Measurements from ENCODE around the gene OR8D1.

OR8D1 gene

GRCh38 chr11:124313131-124313530, 618 bp downstream of the OR8D1 start:
- TF ChIP-seq CTCF (IDR thresholded peaks at IDR 0.05; ENCODE audit: low read depth, low read length) (no peak), EZH2phosphoT487 (IDR thresholded peaks at IDR 0.05; ENCODE audit: low read depth) (no peak)
- H3K27ac ChIP-seq (ENCODE audit: low read length) = no peak overlapping the region
- no peak overlapping the region for H3K4me2 ChIP-seq (ENCODE audit: low read length)
- H4K20me1 ChIP-seq (ENCODE audit: insufficient read depth, low read length) = no peaks in the 10 kb centered on the region
- peaks cover 6% of the 10 kb centered on the region for H3K4me1 ChIP-seq (ENCODE audit: low read length)
- H3K79me2 ChIP-seq (ENCODE audit: low read length) = no peaks in the 10 kb centered on the region
- H3K27me3 ChIP-seq (ENCODE audit: low read depth, low read length) = peaks cover 22% of the 10 kb centered on the region
- H3K4me3 ChIP-seq (ENCODE audit: low read length) = no peak overlapping the region
- H3K9me3 ChIP-seq (ENCODE audit: insufficient read depth, low read length) = no peaks in the 10 kb centered on the region
- H3K36me3 ChIP-seq (replicated peaks; ENCODE audit: low read depth, low read length) = no peaks in the 10 kb centered on the region
- no peak overlapping the region for H2AFZ ChIP-seq (ENCODE audit: low read depth, low read length)
- no peak overlapping the region for H3K9ac ChIP-seq (ENCODE audit: low read length)

- H3K4me1 ChIP-seq (ENCODE audit: low read length) = peaks cover 6% of the 10 kb centered on the region
- no peak overlapping the region for H3K27ac ChIP-seq (ENCODE audit: low read length)
- H3K4me3 ChIP-seq (ENCODE audit: low read length) = no peak overlapping the region
- no peak overlapping the region for H3K4me2 ChIP-seq (ENCODE audit: low read length)
- H3K79me2 ChIP-seq (ENCODE audit: low read length) = no peaks in the 10 kb centered on the region
- TF ChIP-seq CTCF (IDR thresholded peaks at IDR 0.05; ENCODE audit: low read depth, low read length) (no peak), EZH2phosphoT487 (IDR thresholded peaks at IDR 0.05; ENCODE audit: low read depth) (no peak)
- H3K36me3 ChIP-seq (replicated peaks; ENCODE audit: low read depth, low read length) = no peaks in the 10 kb centered on the region
- no peak overlapping the region for H2AFZ ChIP-seq (ENCODE audit: low read depth, low read length)
- H4K20me1 ChIP-seq (ENCODE audit: insufficient read depth, low read length) = no peaks in the 10 kb centered on the region
- H3K27me3 ChIP-seq (ENCODE audit: low read depth, low read length) = peaks cover 15% of the 10 kb centered on the region; the same call in 1 of the 2 replicates
- no peak overlapping the region for H3K9ac ChIP-seq (ENCODE audit: low read length)
- no peaks in the 10 kb centered on the region for H3K9me3 ChIP-seq (ENCODE audit: insufficient read depth, low read length)
Observed at GRCh38 chr11:124311670-124312069, 2.1 kb downstream of the OR8D1 start.

- H3K27me3 ChIP-seq (ENCODE audit: low read depth, low read length) = peaks cover 13% of the 10 kb centered on the region; the same call in 1 of the 2 replicates
- H3K9ac ChIP-seq (ENCODE audit: low read length) = no peak overlapping the region
- H3K36me3 ChIP-seq (replicated peaks; ENCODE audit: low read depth, low read length) = no peaks in the 10 kb centered on the region
- H3K79me2 ChIP-seq (ENCODE audit: low read length) = no peaks in the 10 kb centered on the region
- no peak overlapping the region for H3K4me3 ChIP-seq (ENCODE audit: low read length)
- no peak overlapping the region for H2AFZ ChIP-seq (ENCODE audit: low read depth, low read length)
- no peak overlapping the region for H3K27ac ChIP-seq (ENCODE audit: low read length)
- H3K4me1 ChIP-seq (ENCODE audit: low read length) = peaks cover 6% of the 10 kb centered on the region
- H3K9me3 ChIP-seq (ENCODE audit: insufficient read depth, low read length) = no peaks in the 10 kb centered on the region
- H3K4me2 ChIP-seq (ENCODE audit: low read length) = no peak overlapping the region
- no peak for TF ChIP-seq EZH2phosphoT487 (IDR thresholded peaks at IDR 0.05; ENCODE audit: low read depth)
- TF ChIP-seq CTCF (IDR thresholded peaks at IDR 0.05; ENCODE audit: low read depth, low read length) = no peak
- H4K20me1 ChIP-seq (ENCODE audit: insufficient read depth, low read length) = no peaks in the 10 kb centered on the region
Observed at GRCh38 chr11:124311269-124311668, 2.5 kb downstream of the OR8D1 start.

GRCh38 chr11:124310721-124311120, 3.0 kb downstream of the OR8D1 start:
- H3K27me3 ChIP-seq (ENCODE audit: low read depth, low read length) = peaks cover 13% of the 10 kb centered on the region; the same call in 1 of the 2 replicates
- no peak overlapping the region for H2AFZ ChIP-seq (ENCODE audit: low read depth, low read length)
- no peaks in the 10 kb centered on the region for H3K9me3 ChIP-seq (ENCODE audit: insufficient read depth, low read length)

More at GRCh38 chr11:124310721-124311120, 3.0 kb downstream of the OR8D1 start:
- Histone ChIP-seq H3K4me1 (ENCODE audit: low read length) (peaks cover 6% of the 10 kb centered on the region), H3K79me2 (ENCODE audit: low read length) (no peaks in the 10 kb centered on the region), H3K4me3 (ENCODE audit: low read length) (no peak overlapping the region), H3K4me2 (ENCODE audit: low read length) (no peak overlapping the region), H4K20me1 (ENCODE audit: insufficient read depth, low read length) (no peaks in the 10 kb centered on the region), H3K36me3 (replicated peaks; ENCODE audit: low read depth, low read length) (no peaks in the 10 kb centered on the region), H3K27ac (ENCODE audit: low read length) (no peak overlapping the region), H3K9ac (ENCODE audit: low read length) (no peak overlapping the region)
- TF ChIP-seq CTCF (IDR thresholded peaks at IDR 0.05; ENCODE audit: low read depth, low read length) = no peak
- no peak for TF ChIP-seq EZH2phosphoT487 (IDR thresholded peaks at IDR 0.05; ENCODE audit: low read depth)
